Smooth muscle cell (in vitro differentiated cells): ENCODE data around the gene ZNF326. TPM values are rescaled to one million over a fixed set of nuclear protein-coding genes. Genes with fewer than 3 reads are reported as not detected.

Experiments
- DNase-seq: peaks from one replicate; lab custom pipeline; 2025; ENCODE audit not compliant: unreplicated experiment; lab: John Stamatoyannopoulos, UW
- H2AFZ ChIP-seq: fragments of 200-600 bp; sonication (generic); 2 replicates; pipeline ENCODE4 v1.6.0; 2016; ENCODE audit warnings: antibody characterized with exemption, low read depth, mild to moderate bottlenecking
- H3F3A ChIP-seq: fragments of 200-600 bp; sonication (generic); 2 replicates; pipeline ENCODE4 v1.6.0; 2017; ENCODE audit warnings: antibody characterized with exemption, low read depth
- H3K27ac ChIP-seq: fragments of 200-600 bp; sonication (generic); 2 replicates; pipeline ENCODE4 v1.5.1; 2016; ENCODE audit warnings: low read depth, mild to moderate bottlenecking
- H3K27me3 ChIP-seq: fragments of 200-600 bp; sonication (generic); 2 replicates; pipeline ENCODE4 v1.6.1; 2016; ENCODE audit warnings: low read depth, mild to moderate bottlenecking
- H3K36me3 ChIP-seq: fragments of 200-600 bp; sonication (generic); 2 replicates; pipeline ENCODE4 v1.5.1; 2016; ENCODE audit warnings: low read depth
- H3K4me1 ChIP-seq: fragments of 200-600 bp; sonication (generic); 2 replicates; pipeline ENCODE4 v1.5.1; 2016; ENCODE audit warnings: low read depth
- H3K4me2 ChIP-seq: fragments of 200-600 bp; sonication (generic); 2 replicates; pipeline ENCODE4 v1.6.0; 2016; ENCODE audit warnings: mild to moderate bottlenecking
- H3K4me3 ChIP-seq: fragments of 200-600 bp; sonication (generic); 2 replicates; pipeline ENCODE4 v1.5.1; 2016; ENCODE audit warnings: mild to moderate bottlenecking
- H3K79me2 ChIP-seq: fragments of 200-600 bp; sonication (generic); 2 replicates; pipeline ENCODE4 v1.6.0; 2016; ENCODE audit warnings: low read depth, mild to moderate bottlenecking
- H3K9ac ChIP-seq: fragments of 200-600 bp; sonication (generic); 2 replicates; pipeline ENCODE4 v1.6.0; 2016; ENCODE audit warnings: low read depth
- H3K9me3 ChIP-seq: fragments of 200-600 bp; sonication (generic); replicated peaks from 2 replicates; pipeline ENCODE4 v1.5.1; 2016; ENCODE audit warnings: low read depth
- H4K20me1 ChIP-seq: fragments of 200-600 bp; sonication (generic); 2 replicates; pipeline ENCODE4 v1.6.0; 2016; ENCODE audit warnings: low read depth
- whole genome bisulfite sequencing: methylation state at CpG from one replicate; pipeline ENCODE4 v1.1.7; 2016; ENCODE audit warnings: low lambda C conversion rate; 5-methylcytosine and 5-hydroxymethylcytosine counted together
- polyA plus RNA-seq: library from polyadenylated mRNA; unstranded; fragments of >200 nt; fragmentation: Nextera tagmentation; extraction: Ambion mirVana; gene quantifications from 2 replicates; pipeline ENCODE4 v1.2.1, GENCODE V29; 2016
- total RNA-seq: library from RNA; depleted of rRNA; stranded (reverse); fragments of >200 nt; gene quantifications from 2 replicates; pipeline ENCODE4 v1.2.3, GENCODE V29; 2014
- TF ChIP-seq, protein P1 (sequence below): fragments of 200-600 bp; sonication (generic); IDR thresholded peaks from 2 replicates; pipeline ENCODE4 v1.5.1; 2017; ENCODE audit warnings: borderline replicate concordance, mild to moderate bottlenecking, antibody characterized with exemption; ENCODE audit not compliant: insufficient read depth, poor library complexity, severe bottlenecking

ZNF326 gene
- total and polyA plus RNA-seq, 2 experiments from 2014 or later: 7.7 to 12.8 TPM

DNA sequence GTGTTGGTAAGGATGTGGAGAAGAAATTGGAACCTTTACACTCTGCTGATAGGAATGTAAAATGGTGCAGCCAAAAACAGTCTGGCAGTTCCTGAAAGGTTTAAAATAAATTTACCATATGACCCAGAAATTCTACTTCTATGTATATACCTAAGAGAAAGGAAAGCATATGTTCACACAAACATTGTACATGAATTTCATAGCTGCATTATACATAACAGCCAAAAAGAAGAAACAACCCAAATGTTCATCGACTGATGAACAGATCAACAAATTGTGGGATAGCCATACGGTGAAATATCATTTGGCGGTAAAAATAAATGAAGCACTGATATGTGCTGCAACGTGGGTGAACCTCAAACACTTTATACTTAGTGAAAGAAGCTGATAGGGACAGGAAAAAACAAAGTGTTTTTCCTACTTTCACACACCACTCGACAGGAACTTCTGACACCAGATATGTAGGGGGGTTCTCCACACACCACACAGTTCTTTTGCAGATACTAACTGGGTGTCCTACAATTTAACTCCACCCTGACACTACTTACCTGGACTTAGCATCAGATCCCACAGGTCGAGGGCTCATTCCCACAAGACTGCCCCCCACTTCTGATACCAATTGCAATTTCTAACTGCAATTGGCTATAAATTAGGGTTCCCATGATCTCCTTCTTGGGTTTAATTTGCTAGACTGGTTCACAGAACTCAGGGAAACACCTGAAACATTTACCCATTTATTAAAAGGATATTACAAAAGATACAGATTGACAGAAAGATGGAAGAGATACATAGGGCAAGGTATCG, 35.9 kb upstream of the ZNF326 start:
- no peaks in the 10 kb centered on the region for H4K20me1 ChIP-seq
- no peaks in the 10 kb centered on the region for H3K36me3 ChIP-seq
- H3K4me2 ChIP-seq: no peak overlapping the region
- H3K9me3 ChIP-seq: no peaks in the 10 kb centered on the region
- no peak overlapping the region for H3K9ac ChIP-seq
- no peak overlapping the region for H2AFZ ChIP-seq
- H3F3A ChIP-seq: peaks cover 3% of the 10 kb centered on the region
- H3K27me3 ChIP-seq: no peaks in the 10 kb centered on the region
- H3K4me3 ChIP-seq: no peak overlapping the region
- no peaks in the 10 kb centered on the region for H3K79me2 ChIP-seq
- no peak overlapping the region for H3K27ac ChIP-seq
- TF ChIP-seq, protein P1, sequence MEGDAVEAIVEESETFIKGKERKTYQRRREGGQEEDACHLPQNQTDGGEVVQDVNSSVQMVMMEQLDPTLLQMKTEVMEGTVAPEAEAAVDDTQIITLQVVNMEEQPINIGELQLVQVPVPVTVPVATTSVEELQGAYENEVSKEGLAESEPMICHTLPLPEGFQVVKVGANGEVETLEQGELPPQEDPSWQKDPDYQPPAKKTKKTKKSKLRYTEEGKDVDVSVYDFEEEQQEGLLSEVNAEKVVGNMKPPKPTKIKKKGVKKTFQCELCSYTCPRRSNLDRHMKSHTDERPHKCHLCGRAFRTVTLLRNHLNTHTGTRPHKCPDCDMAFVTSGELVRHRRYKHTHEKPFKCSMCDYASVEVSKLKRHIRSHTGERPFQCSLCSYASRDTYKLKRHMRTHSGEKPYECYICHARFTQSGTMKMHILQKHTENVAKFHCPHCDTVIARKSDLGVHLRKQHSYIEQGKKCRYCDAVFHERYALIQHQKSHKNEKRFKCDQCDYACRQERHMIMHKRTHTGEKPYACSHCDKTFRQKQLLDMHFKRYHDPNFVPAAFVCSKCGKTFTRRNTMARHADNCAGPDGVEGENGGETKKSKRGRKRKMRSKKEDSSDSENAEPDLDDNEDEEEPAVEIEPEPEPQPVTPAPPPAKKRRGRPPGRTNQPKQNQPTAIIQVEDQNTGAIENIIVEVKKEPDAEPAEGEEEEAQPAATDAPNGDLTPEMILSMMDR: no peak
- 95% methylated on average over 7 of the region's 7 CpGs for WGBS
- H3K4me1 ChIP-seq: no peaks in the 10 kb centered on the region
- DNase-seq: no peak

DNA sequence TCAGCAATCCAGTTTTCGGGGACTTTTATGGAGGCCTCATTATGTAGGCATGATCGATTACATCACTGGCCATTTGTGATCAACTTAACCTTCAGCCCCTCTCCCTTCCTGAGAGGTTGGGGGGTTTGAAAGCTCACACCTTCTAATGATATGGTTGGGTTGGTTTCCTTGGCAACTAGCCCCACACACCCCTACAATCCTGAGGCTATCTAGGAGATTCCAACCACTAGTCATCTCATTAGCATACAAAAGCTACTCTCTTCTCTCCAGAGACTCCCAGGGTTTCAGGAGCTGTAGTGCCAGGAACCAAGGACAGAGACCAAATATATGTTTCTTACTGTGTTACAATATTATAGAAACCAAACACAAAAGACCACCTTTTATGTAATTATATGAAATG, 35.2 kb upstream of the ZNF326 start:
- H3K4me1 ChIP-seq: no peaks in the 10 kb centered on the region
- no peak overlapping the region for H3K9ac ChIP-seq
- no peak overlapping the region for H3K27ac ChIP-seq
- no peak overlapping the region for H3K4me3 ChIP-seq
- no peaks in the 10 kb centered on the region for H3K36me3 ChIP-seq
- H2AFZ ChIP-seq: no peak overlapping the region
- H3K9me3 ChIP-seq: no peaks in the 10 kb centered on the region
- no peaks in the 10 kb centered on the region for H3K79me2 ChIP-seq
- TF ChIP-seq, protein P1: no peak
- peaks cover 3% of the 10 kb centered on the region for H3F3A ChIP-seq
- no peak overlapping the region for H3K4me2 ChIP-seq
- no peaks in the 10 kb centered on the region for H4K20me1 ChIP-seq
- no peaks in the 10 kb centered on the region for H3K27me3 ChIP-seq
- DNase-seq: no peak
- 98% methylated on average over 2 of the region's 2 CpGs for WGBS

DNA sequence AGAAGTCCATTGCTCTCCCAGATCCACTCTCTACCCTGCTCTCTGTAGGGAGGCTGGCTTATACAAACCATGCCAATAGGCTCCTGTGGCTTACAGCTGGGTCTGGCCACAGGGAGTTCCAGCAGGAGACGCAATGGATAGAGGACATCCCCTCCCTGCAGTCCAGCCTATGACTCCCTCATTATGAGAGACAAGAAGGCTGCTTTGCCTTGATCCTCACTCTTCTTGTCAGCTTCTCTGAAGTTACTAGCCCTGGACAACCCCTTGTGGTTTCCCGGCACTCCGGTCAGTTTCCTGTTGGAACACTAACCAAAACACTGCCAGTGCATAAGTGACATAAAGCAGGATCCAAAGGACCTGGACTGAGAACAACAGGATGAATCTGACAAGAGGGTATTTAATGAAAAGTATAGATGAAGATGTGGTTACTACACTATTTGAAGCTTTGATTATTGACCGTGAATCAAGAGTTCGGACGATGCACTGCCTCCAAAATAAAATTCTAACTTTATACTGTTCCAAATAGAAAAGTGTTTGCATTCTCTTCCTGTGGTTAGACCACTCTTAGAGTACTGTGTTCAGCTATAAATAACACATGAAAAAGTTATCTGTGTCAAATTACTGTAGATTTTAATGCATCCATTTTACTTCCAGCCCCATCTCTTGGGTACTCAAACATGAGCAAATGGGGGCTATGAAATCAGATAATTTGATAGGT, 32.7 kb upstream of the ZNF326 start:
- no peak for DNase-seq
- H3K4me2 ChIP-seq: peak overlapping the region; percentile 35

More for the DNA sequence above, 32.7 kb upstream of the ZNF326 start:
- Histone ChIP-seq H3K79me2 (no peaks in the 10 kb centered on the region), H3K4me3 (no peak overlapping the region), H4K20me1 (no peaks in the 10 kb centered on the region), H3K27ac (no peak overlapping the region), H2AFZ (no peak overlapping the region), H3K27me3 (no peaks in the 10 kb centered on the region), H3K9ac (no peak overlapping the region), H3K4me1 (no peaks in the 10 kb centered on the region), H3K9me3 (no peaks in the 10 kb centered on the region), H3F3A (peaks cover 3% of the 10 kb centered on the region), H3K36me3 (no peaks in the 10 kb centered on the region)
- WGBS: 58% methylated on average over 6 of the region's 6 CpGs
- TF ChIP-seq, protein P1: no peak
